OCI-LY3 (cell line): Measurements from ENCODE around the gene MYG1.
A peak's percentile ranks its signal among the peaks of the same experiment; 100 is the strongest.

ENCODE experiments used
- CTCF ChIP-seq: fragments of 200-600, 300-600 bp; sonication (generic); IDR thresholded peaks from 2 replicates; pipeline ENCODE4 v1.5.1; 2014; ENCODE audit warnings: antibody characterized with exemption, low read length, low read depth
- EZH2phosphoT487 ChIP-seq: fragments of 200-600 bp; shearing (Covaris generic); IDR thresholded peaks from 2 replicates; pipeline ENCODE4 v1.6.1; 2018; ENCODE audit warnings: antibody characterized with exemption, mixed run types, low read depth

- TF ChIP-seq CTCF: peak; percentile 66
- TF ChIP-seq EZH2phosphoT487: no peak
Observed at GRCh38 chr12:53251477-53252348, 47.8 kb upstream of the MYG1 start.
